GM12872 (cell line): ENCODE results near the gene SYT9.

Source experiments
- TF ChIP-seq, protein P1 (sequence below): IDR thresholded peaks from 3 replicates; pipeline ENCODE4 v1.5.1; 2011; ENCODE audit warnings: low read depth, mild to moderate bottlenecking, low read length, moderate library complexity; ENCODE audit not compliant: insufficient read depth

The SYT9 gene

DNA sequence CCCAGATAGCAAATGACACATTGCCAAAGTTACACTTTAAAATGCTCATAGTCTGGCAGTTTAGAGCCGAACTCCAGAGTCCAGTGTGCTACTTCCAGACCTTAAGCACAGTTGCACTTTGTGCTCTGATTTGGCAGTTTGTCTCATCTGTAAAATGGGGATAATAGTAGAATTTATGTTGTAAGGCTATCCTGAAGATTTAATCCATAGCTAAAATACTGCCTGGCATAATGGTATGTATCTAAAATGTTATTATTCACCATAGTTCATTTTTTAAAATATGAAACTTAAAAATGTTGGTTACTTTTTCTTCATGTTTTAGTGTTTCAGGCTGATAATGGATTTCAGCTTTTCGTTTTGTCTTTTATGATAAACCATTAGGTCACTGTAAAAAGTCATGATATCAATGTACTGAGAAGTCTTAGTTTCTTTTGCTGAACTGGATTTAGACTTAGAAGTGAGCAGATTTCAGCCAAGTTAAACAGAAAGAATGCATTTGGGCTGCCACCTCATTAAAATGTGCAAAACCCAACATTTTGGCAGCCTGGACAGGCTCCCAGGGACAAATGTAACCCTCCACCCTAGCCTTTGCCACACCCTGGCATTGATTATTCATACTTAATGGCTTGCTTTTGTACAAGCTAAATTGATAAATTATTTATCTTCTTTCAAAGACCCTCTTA is 234.5 kb downstream of the SYT9 start:
- TF ChIP-seq, protein P1, sequence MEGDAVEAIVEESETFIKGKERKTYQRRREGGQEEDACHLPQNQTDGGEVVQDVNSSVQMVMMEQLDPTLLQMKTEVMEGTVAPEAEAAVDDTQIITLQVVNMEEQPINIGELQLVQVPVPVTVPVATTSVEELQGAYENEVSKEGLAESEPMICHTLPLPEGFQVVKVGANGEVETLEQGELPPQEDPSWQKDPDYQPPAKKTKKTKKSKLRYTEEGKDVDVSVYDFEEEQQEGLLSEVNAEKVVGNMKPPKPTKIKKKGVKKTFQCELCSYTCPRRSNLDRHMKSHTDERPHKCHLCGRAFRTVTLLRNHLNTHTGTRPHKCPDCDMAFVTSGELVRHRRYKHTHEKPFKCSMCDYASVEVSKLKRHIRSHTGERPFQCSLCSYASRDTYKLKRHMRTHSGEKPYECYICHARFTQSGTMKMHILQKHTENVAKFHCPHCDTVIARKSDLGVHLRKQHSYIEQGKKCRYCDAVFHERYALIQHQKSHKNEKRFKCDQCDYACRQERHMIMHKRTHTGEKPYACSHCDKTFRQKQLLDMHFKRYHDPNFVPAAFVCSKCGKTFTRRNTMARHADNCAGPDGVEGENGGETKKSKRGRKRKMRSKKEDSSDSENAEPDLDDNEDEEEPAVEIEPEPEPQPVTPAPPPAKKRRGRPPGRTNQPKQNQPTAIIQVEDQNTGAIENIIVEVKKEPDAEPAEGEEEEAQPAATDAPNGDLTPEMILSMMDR, result no peak

DNA sequence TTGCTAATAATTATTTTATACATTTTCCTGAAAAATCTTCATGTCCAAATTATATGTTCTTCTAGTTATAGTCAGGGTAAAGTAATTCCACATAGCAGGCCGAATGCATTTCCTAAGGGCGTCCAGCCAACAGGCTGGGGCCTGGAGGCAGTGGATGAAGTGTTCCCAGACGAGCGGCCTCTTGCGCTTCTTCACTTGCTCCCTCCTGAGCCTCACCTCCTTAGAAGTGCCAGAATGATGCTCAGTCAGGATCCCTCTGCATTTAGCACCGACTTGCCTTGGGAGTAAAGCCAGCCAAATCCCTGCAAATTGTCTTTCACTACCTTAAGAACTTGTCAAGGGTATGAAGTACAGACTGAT is 235.1 kb downstream of the SYT9 start:
- TF ChIP-seq, protein P1, result no peak

DNA sequence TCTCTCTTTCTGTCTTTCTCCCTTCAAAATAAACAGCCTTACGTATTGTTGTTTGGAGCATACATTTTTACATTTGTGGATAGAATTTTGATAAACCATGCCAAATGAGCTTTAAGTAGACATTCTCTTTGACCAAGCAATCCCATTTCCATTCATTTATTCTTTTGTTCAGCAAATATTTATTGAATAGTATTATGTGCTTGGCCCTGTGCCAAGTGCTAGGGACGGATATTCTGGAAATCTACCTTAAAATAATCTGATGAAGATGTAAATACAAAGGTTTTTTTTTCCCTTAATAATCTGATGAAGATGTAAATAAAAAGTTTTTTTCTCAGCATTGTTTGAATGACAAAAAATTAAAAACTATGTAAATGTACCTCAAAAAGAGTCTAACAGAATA is 235.7 kb downstream of the SYT9 start:
- TF ChIP-seq, protein P1, result no peak

DNA sequence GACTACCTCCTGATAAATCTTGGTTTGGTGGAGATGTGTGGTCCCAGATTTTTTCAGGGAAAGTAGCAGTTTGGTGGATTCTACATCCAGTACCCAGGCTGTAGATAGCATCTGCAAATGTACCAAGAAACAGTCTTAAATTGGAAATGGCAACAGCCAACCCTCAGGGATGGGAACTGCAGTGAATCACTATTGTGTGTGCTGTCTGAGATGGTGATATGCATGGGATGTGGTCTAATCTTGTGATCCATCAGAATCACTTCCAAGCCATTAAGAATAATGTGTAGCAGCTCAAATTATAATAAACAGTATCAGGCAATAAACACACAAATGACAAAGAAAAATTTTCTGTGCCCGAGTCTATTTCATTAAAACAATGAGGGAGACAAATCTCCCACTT is 237.0 kb downstream of the SYT9 start:
- TF ChIP-seq, protein P1, result no peak

DNA sequence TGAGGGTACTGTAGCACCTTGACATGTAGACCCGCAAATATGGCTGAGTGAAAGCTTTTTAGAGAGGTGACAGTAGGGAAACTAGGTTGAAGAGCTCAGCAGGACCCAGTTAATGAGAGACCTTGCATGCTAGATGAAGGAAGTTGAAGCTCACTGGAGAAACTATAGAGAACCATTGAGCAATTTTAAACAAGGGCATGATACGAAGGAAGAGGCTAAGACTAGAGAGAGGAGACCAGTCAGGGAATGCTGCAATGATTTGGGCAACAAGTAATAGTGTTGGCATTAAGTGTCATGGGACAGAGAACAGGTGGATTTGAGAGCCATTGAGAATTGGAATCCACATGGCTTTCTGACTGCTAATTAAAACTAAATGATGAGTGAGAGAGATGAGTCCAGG is 237.7 kb downstream of the SYT9 start:
- TF ChIP-seq, protein P1, result no peak

DNA sequence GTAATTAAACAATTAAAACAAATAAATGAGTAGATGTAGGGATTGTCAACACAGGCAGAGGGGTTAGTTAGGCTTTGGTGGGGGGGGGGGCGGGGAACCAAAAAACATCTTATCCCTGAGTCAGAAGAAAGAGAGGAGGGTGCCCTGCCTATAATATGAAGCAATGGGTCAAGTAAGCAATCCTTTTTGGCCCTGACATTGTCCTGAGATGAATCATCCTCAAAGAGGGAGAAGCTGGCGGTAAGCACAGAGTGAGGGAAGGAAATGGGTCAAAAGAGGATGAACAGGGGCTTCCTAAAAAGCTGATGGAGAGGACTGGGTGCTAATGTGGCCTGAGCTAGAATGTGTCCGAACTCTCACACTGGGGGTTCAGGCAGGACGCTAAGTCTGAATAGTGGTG is 238.3 kb downstream of the SYT9 start:
- TF ChIP-seq, protein P1, result no peak

DNA sequence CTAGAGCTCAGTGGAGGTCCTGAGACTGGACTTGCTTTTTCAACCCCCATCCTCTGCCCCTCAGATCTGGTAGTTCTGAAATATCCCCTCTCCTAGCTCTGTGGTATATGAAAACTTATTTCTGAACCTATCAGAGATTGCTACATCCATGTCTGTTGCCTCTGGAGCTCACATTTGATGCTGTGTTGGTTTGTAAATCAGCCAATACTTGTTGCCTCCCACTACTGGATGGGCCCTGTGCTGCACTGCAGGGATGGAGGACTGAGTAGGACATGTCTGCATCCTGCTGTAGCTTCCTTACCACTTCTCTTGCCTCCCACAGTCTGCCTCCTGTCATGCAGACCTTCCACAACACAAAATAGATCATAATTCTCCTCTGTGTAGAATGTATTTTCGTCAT is 238.8 kb downstream of the SYT9 start:
- TF ChIP-seq, protein P1, result no peak
